HG03175 (cell line): ENCODE results near the gene PLSCR3.

Source experiments
- ATAC-seq: cut with Tn5 transposase; IDR thresholded peaks from one replicate; pipeline ENCODE4 v1.9.1; 2021; ENCODE audit warnings: mild to moderate bottlenecking, moderate library complexity; ENCODE audit not compliant: unreplicated experiment

The PLSCR3 gene

DNA sequence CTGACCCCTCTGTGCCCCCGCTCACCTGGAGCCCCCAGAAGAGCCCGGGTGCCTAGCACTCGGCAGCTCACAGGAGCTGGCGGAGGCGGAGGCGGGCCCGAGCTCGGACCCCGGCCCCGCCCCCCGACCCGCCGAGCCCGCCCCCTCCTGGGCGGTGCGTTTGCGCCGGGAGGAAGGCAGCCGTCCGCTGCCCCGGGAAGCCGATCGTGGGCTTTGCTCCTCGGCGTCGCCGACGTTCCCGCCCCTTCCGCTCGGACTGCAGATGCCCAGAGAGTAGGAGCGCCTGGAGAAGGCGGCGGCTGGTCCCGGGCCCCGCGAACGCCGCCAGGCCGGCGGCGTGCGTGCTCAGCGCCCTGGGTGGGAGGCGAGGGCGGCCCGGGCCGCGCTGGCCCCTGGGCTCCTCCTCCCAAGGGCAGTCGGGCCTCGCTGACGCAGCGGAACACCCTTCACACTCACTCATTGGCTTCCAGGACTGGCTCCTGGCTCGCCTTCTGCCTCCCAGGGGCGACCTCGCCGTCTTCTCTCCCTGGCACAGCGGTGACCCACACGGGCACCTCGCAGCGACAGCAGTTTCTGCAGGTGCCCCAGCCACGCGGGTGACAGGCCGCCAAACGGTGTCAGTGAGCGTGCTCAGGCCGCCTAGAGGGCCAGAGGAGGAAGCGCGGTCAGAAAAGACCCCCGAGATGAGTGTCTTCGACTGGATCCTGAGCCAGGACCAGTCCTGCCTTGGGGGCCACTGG is at the start of gene PLSCR3:
PLSCR3 (minus strand) TSS at position 74 of the 740 bp plus-strand sequence. CDS start 415 bp downstream, outside the sequence.
- ATAC-seq: peak; percentile 69

DNA sequence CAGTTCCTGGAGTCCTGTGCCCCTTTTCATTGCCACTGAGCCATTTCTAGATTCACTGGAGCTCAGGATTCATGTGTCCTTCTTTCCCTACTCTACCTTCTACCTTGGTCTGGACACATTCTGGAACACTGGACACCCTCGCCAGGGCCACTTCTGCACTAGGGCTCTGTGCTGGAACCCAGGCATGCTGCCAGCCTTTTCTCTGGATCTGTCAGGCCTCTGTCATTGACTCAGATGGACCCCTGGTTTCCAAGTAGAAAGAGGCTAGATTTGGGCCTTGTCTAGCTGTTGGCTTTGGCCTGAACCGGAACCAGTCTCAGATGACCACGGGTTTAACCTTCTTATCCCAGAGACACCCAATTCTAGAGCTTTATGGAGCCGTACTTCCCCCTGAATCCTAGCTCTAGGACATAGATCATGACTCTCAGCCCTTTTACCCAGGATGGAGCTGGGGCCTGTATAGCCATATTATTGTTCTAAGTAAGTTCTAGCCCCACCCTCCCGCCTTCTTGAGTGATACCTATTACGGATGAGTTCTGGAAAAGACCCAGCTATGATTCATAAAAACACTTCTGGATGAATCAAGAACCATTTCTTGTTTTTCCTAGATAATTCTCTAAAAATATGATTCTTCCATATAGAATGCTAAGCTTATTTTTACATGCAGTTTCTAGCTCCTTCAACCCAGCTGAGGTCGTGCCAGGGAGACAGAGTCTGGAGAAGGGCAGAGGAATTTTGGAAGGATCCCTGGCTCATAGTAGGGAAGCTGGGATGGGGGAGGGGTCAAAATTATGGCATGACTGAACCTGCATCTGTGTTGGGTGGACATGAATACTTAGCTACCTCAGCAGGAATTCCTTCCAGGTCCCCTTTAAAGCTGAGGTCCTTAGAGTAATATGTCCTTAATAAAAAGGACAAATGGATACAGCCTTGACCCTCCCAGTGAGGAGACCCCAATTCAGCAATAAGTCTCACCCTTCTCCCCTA is 49.5 kb upstream of the PLSCR3 start:
- no peak for ATAC-seq

DNA sequence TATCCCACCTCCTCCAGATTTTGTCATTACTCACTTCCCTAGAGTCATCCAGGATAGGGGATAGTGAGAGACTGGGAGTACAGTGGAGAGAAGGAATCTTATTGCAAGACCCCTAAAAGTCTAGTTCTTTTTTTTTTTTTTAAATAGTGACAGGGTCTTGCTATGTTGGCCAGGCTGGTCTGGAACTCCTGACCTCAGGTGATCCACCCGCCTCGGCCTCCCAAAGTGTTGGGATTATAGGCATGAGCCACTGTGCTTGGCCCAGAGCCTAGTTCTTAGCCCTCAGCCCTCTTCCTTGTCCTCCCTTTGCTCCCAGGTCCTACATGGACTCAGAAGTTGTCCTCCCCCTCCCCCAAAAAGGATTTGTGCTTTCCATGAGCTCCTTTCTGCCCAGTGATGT is 47.8 kb upstream of the PLSCR3 start:
- no peak for ATAC-seq

DNA sequence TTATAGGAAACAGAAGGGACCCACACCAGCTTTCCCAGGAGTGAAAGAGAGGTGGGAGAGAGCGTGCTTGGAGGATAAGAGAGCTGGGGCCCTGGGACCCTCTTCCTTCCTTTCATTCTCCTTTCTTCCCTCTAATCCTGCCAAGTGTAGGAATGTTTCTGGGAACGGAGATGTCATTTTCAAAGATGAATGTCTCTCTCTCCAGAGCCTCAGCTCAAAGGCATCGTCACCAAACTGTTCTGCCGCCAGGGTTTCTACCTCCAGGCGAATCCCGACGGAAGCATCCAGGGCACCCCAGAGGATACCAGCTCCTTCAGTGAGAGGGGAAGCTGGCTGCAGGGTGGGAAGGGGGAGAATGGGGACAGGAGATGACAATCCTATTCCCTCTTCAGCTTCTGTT is 46.9 kb upstream of the PLSCR3 start:
- no peak for ATAC-seq

DNA sequence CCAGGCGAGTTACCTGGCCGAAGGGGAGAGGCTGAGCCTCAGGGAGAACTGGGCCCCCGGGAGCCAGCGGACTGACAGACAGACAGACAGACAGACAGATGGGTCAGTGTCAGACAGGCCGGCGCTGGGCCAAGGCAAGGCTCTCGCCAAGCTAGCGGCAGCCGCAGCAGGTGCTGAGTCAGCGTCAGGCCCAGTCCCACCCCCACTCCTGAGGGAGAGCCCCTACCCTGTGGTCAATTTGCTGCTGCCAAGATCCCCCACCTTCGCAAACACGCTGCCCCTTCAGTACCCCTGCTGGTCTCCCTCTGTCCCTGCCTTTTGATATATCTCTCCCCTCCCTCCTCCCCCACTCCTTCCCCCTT is 46.5 kb upstream of the PLSCR3 start:
- no peak for ATAC-seq

DNA sequence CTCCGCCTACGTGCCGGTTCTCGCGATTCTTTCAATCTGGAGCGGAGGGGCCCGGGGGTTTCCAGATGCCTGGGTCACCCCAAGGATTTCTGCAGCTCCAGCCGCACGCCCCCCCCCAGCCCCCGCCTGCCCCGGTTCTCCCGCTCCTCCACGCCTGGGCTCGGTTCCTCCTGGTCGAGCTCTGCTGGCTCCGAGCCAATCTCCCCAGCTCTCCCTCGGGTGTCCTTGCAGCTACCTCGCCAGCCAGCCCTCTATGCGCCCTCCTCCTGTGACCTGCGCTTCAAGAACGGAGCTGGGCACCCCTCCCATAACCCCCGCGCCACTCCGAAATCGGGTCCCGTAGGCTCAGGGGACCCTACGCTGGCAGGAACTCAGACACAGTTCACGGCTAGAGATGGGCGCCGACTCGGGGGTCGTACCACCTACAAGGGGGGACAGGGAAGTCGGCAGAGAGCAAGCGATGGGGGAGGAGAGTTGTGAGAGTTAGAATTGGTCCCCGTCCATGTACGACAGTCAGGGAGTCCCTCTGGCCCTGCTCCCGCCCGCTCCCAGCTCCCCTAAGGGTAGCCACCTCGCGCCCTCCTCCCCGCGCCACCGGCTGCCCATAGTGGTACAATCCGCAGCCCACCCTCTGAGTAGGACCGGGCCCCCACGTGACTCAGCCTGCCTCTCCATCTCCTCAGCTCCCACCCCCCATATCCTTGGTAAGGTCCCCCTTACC is 45.9 kb upstream of the PLSCR3 start:
- ATAC-seq: no peak

DNA sequence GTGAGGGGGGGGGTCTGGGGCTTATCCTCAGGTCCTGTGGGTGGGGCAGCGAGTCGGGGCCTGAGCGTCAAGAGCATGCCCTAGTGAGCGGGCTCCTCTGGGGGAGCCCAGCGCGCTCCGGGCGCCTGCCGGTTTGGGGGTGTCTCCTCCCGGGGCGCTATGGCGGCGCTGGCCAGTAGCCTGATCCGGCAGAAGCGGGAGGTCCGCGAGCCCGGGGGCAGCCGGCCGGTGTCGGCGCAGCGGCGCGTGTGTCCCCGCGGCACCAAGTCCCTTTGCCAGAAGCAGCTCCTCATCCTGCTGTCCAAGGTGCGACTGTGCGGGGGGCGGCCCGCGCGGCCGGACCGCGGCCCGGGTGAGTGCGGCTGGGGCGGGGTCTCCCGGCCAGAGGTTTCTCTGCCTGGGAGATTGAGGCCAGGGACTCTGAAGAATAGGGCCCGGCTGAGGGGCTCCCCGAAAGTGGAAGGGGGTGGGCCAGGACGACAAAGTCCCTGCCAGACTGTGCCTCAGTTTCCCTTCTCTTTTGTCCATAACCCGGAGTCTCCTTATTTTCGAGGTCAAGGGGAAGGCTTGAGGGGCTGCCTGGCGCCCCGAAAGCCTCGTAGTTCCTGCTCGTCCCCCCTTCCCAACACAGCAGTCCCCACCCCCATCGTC is 45.3 kb upstream of the PLSCR3 start, which contains the start of gene FGF11:
FGF11 (plus strand) TSS at position 51 of the 651 bp plus-strand sequence; CDS start at position 160, 109 bp downstream.
- no peak for ATAC-seq

DNA sequence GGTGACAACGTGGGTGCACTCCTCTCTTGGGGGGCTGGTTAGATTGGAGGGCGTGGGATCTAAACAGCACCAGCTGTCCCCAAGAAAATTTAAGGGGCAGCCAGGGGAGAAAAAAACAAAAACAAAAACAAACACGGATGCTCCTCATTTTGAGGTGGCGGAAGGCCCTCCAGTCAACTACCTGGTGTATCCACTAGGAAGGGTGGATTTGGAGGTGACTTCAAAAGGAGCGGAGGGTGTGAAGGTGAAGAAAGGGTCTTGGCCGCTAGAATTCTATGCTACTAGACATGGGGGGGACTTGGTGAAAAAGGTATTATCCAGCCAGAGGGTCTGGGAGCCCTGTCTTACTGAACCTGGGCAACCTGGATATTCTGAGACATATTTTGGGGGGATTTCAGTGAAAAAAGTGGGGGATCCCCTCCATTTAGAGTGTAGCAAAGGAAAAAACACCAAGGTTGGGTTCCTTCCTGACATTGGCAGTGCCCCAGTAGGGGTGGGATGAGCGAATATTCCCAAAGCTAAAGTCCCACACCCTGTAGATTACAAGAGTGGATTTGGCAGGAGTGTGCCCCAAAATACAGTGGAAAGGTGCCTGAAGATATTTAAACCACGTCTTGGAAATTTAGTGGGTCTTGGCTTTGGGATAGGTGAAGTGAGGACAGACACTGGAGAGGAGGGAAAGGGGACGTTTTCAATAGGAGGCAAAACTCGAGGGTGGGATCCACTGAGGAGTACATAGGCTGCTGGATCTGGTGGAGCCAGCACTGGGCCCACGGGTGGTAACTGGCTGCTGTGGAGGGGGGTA is 44.5 kb upstream of the PLSCR3 start:
- no peak for ATAC-seq

DNA sequence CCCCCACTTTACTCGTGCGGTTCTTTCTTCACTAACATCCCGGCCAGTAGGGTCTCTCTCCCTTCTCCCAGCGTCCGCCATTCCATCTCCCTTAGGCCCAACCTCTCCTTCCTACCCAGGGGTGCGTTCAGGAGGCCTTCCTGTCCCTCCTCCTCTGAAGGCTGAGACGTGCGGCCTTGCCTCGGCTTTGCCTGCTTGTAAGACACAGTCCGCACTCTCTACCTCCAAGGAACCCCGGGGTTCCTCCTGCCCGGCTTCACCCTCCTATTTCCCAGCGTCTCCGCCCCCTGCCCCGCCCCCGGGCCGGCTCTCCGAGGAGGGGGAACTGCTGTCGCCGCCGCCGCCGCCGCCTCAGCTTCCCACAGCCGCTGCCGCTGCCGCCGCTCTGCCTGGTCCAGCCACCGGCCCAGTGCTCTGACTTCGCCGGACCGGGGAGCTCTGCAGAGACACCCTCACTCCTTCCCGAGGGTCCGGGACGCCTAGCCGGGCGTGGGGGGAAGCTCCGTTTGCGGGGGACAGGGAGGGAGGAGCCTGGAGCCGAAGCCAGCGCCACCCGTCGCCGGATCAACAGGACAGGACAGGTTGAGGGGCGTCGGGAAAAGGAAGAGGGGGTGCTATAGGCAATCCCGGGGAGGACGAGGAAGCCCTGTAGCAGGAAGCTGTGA is 43.8 kb upstream of the PLSCR3 start:
- ATAC-seq: no peak

DNA sequence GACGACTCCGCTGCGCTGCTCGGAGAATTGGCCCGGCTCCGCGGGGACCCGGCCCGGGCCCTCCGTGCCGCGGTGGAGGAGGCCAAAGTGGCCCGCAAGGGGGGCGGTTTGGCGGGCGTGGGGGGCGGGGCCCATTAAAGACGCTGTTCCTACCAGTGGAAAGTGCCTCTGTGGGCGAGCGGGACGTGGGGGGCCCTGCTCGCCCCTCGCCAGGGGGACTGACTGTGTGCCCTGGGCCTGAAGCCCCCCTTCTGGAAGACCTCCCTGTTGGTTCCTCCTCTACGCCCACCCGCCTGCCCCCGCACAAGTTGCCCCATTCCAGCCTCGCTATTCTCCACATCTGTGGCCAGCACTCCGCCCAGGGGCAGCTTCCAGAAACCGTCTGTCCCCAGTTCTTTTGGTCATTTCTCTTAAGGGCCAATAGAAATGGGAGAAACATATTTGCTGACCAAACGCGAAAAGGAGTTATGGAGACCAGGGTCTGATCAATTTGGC is 43.1 kb upstream of the PLSCR3 start:
- no peak for ATAC-seq

DNA sequence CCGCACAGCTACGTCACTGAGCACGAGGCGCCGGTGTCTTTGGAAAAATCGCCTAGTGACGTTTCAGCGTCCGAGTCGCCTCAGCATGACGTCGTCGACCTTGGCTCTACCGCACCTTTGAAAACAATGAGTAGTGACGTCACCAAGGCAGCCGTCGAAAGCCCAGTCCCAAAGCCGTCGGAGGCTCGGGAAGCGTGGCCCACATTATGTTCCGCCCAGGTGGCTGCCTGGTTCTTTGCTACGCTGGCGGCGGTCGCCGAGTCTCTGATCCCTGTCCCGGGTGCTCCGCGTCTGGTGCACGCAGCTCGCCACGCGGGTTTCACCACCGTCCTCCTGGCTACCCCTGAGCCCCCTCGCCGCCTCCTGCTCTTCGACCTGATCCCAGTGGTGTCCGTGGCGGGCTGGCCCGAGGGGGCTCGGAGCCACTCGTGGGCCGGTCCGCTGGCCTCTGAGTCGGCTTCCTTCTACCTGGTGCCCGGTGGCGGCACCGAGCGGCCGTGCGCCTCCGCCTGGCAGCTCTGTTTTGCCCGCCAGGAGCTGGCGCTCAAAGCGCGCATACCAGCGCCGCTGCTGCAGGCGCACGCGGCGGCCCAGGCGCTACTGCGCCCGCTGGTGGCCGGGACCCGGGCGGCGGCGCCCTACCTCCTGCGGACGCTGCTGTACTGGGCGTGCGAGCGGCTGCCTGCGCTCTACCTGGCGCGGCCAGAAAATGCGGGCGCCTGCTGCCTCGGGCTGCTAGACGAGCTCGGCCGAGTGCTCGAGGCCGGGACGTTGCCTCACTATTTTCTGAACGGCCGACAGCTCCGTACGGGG is 42.4 kb upstream of the PLSCR3 start:
- ATAC-seq: peak; percentile 39

DNA sequence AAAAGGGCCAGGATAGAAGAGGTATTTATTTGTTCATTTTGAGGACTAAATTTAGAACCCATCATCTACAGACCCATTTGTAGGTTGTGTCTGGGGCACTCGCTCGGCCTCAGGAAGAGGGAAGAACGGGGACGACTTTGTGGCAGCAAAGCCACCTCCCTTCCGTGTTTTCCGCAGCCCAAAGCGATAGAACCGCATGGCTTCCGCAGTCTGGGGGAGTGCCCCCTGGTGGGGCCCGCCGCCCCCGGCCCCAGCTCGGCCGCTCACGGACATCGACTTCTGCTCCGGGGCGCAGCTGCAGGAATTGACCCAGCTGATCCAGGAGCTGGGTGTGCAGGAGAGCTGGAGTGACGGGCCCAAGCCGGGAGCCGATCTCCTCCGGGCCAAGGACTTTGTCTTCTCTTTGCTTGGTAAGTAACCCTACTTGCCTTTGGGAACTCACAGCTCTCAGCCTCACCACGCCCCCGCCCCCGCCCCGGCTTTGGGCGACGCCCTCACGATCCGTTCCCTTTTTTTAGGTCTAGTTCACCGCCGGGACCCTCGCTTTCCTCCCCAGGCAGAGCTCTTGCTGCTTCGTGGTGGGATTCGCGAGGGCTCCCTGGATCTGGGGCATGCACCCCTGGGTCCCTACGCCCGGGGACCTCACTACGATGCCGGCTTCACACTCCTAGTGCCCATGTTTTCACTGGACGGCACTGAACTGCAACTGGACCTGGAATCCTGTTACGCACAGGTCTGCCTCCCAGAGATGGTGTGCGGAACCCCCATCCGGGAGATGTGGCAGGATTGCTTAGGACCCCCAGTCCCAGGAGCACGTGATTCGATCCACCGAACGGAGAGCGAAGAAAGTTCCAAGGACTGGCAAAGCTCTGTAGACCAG is 41.6 kb upstream of the PLSCR3 start:
- ATAC-seq: peak; percentile 27

DNA sequence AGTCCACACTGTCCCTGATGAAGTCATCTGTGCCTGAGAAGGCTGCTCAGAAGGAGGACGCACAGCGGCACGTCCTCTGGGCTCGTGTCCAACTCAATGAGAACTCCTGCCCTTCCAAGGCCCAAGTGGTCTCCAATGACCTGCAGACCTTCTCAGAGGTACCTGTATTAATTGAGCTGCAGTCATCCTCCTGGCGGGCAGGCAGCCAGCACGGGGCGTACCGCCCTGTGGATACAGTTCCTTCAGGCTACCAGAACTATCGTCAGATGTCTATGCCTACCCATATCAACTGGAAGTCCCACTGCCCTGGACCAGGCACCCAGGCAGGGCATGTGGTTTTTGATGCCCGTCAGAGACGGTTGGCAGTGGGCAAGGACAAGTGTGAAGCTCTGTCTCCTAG is 38.0 kb upstream of the PLSCR3 start:
- no peak for ATAC-seq

DNA sequence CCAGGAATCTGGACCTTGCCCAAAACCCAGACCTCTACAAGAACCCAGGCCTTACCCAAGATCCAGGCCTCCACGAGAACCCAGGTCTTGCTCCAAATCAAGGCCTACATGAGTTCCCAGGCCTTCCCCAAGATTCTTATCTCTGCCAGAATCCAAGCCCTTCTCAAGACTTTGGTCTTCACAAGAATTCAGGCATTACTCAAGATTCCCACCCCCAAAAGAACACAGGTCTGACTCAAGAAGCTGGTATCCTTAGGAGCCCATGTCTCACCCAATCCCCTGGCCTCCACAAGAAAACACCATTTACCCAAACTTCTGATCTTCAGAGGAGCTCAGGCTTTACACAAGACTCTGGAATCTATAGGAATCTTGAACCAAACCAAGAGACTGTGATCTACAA is 36.9 kb upstream of the PLSCR3 start:
- ATAC-seq: no peak

DNA sequence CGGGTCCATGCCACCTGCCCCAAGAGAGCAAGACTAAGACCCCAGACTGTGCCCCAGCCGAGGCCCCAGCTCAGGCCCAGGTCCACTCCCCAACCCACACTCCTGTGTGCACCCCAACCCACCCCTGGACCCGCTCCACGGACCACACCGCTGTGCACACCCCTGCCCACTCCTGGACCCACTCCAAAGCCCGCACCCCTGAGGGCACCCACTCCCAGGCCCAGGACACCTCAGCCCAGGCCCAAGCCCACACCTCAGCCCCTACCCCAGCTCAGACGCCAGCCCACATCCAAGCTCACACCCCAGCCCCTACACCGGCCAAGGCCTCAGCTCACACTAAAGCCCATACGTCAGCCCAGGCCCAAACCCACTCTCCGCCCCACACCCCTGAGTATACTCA is 35.4 kb upstream of the PLSCR3 start:
- ATAC-seq: no peak

DNA sequence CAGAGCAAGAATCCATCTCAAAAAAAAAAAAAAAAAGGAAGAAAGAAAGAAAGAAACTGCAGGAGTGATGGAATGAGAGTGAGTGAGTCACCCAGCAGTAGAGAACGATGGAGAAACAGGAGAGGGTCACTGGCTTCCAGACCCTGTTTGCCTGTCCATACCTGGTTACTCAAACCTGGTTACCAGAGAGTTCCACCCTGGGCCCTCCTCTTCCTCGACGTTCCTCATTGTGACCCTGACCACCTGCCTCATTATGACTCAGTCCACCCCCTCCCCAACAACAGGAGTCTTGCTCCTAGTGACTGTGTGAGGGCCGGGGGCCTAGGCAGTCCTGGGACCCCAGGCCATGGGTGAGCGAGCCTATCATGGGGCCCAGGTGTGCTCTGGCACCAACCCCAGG is 34.2 kb upstream of the PLSCR3 start, which contains the start of gene SPEM3:
SPEM3 (plus strand) TSS at position 301 of the 400 bp plus-strand sequence; CDS start at position 347, 46 bp downstream.
- no peak for ATAC-seq

DNA sequence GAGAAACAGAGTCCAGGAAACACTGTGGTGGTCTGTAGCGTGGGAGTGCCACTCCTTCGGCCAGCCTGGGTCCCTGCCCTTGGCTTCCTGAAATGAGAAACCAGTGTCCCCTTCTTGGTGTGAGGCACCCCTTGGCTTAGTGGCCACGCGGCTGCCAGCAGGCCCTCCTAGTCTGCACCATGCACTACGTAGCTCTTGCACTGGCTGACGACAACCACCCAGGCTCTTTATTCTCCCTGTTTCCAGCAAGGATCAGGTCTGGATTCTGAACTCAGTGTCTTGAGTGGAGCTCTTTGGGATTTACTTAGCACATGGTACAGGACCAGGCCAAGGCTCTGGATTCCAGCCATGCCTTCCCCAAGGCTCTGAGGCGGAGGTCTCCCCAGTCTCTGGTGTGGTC is 33.2 kb upstream of the PLSCR3 start:
- ATAC-seq: no peak
